GM18505 (cell line): ENCODE results near the gene FAM241A.
A peak's percentile ranks its signal among the peaks of the same experiment; 100 is the strongest.

Source experiments
- ATAC-seq: cut with Tn5 transposase; IDR thresholded peaks from one replicate; pipeline ENCODE4 v1.9.1; 2021; ENCODE audit not compliant: unreplicated experiment
- POLR2A ChIP-seq: IDR thresholded peaks from 4 replicates; pipeline ENCODE4 v1.6.1; 2011; ENCODE audit warnings: borderline replicate concordance; ENCODE audit not compliant: insufficient read depth, insufficient read length; ENCODE audit errors: extremely low read depth

Gene FAM241A

GRCh38 chr4:112118742-112119352 is 26.4 kb upstream of the FAM241A start:
- TF ChIP-seq POLR2A: no peak
- no peak for ATAC-seq

DNA sequence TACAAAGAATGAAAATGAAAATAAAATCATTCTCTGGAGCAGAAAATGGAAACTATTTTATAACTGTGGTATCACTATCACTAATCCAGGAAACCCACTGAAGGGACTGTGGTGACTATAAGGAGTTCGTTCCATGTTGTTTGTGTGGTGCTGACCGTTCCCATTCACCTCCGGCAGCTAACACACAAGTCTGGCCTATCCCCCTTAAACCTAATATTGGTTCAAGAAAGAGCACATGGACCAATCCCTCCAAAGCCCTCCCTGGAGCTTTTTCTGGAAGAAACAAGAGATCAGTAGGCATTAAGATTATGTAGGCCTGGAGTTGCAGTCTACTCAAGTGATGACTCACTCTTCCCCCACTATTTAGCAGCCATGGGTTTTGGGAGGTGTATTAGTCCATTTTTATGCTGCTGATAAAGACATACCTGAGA is 25.9 kb upstream of the FAM241A start:
- TF ChIP-seq POLR2A: no peak
- peak; percentile 85 for ATAC-seq

- ATAC-seq: no peak
- TF ChIP-seq POLR2A: no peak
Observed at GRCh38 chr4:112120021-112120420, 25.2 kb upstream of the FAM241A start.

- no peak for TF ChIP-seq POLR2A
- no peak for ATAC-seq
Observed at GRCh38 chr4:112125416-112125815, 19.8 kb upstream of the FAM241A start.

GRCh38 chr4:112127048-112127637 is 18.1 kb upstream of the FAM241A start:
- no peak for TF ChIP-seq POLR2A
- no peak for ATAC-seq

DNA sequence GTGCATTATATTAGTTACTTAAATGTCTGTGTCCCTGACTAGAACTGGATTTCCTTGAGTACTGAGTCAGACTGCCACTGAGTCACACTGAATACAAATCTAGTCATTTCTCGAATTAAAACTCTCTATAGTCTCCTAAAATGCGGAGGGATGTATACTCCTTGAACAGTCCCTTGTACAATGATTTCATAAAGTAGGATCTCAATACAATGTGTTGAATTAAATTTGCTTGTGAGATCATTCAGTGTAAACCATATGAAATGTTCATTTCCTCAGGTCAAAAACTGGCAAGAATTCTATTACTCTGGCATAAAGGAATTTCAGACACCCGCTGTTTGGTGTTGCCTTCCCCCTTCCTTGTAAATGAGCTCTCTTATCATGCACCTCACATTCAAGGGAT is 17.5 kb upstream of the FAM241A start:
- no peak for TF ChIP-seq POLR2A
- no peak for ATAC-seq

GRCh38 chr4:112128452-112128851 is 16.8 kb upstream of the FAM241A start:
- peak; percentile 57 for ATAC-seq
- TF ChIP-seq POLR2A: no peak

DNA sequence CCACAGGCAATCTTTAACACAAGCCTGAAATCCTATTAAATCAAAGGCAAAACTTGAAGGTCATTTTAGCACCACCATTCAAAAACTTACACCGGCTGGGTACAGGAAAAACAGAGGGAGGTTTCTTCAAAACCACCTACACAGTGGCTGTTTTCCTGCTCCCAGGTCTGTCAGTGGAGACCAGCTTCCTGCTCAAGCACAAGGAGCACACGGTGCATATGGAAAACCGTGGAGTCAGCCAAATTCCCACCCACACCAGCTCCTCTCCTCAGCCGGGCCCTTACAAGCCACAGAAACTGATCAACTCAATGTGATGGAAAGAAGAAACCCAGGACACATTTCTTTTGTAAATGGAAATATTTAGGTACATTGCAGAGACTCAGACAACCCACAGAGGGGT is 14.3 kb upstream of the FAM241A start:
- TF ChIP-seq POLR2A: no peak
- ATAC-seq: no peak

- ATAC-seq: no peak
- TF ChIP-seq POLR2A: no peak
Observed at GRCh38 chr4:112136551-112136950, 8.7 kb upstream of the FAM241A start.

GRCh38 chr4:112138538-112138937 is 6.7 kb upstream of the FAM241A start:
- no peak for ATAC-seq
- no peak for TF ChIP-seq POLR2A

DNA sequence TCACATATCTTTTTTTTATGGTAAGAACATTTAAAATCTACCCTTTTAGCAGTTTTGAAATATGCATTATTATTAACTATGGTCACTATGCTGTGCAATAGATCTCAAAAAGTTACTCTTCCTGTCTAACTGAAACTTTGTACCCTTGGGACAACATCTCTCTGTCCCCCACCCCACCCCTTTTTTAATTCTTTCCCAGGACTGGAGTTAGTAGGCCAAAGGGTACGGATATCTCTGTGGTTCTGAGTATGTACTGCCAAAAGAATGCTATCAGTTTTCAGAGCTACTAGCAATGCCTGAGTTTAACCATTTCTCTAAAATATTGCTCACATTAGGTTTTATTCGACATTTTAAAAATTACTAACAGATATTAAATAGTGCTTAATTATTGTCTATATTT is 4.7 kb upstream of the FAM241A start:
- ATAC-seq: no peak
- TF ChIP-seq POLR2A: no peak

DNA sequence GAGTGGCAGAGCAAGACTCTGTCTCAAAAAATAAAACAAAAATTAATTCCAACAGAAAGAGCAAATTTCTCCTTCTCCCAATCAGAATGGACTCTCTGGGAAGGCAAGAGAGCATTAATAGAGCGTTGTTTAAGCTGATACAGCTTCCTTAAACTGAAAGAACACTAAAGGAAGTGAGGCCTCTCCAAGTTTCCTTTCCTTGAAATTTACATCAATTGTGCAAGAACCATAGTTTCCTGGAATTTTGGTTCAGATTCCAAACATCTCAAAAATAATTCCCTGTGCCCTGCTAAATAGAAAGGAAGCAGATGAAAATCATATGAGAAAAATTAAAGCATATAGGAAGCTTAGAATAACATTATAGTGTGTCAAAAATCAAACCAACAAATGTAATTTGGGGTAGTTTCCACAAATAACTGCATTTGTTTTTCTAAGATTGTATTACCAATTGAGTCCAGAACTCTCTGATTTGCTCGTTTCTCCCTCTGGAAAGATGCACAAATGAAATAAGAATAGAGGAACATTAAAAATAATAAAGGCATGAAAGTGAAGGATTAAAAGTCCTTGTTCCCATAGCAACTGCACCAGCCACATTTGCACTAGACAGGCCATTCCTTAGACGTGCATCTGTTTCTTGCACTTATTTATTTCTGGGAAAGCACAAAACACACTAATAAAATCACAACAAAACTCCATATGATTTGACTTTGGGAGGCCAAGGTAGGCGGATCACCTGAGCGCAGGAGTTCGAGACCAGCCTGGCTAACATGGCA is 3.7 kb upstream of the FAM241A start:
- no peak for TF ChIP-seq POLR2A
- ATAC-seq: no peak

- TF ChIP-seq POLR2A: no peak
- ATAC-seq: no peak
Observed at GRCh38 chr4:112142182-112142581, 3.1 kb upstream of the FAM241A start.

GRCh38 chr4:112143781-112144180 is 1.5 kb upstream of the FAM241A start:
- ATAC-seq: no peak
- no peak for TF ChIP-seq POLR2A
